22Rv1 (cell line): Measurements from ENCODE around the gene AGPAT4.

Experiments
- H3K27ac ChIP-seq: fragments of 450-650 bp; 2 replicates; pipeline ENCODE4 v1.5.1; 2017
- ZFX ChIP-seq: fragments of 450-650 bp; IDR thresholded peaks from 2 replicates; pipeline ENCODE4 v1.6.1; 2017; ENCODE audit warnings: antibody characterized with exemption, borderline replicate concordance
- TF ChIP-seq, protein P1 (sequence below): fragments of 450-650 bp; IDR thresholded peaks from 2 replicates; pipeline ENCODE4 v1.5.1; 2017; ENCODE audit warnings: mild to moderate bottlenecking

The AGPAT4 gene

DNA sequence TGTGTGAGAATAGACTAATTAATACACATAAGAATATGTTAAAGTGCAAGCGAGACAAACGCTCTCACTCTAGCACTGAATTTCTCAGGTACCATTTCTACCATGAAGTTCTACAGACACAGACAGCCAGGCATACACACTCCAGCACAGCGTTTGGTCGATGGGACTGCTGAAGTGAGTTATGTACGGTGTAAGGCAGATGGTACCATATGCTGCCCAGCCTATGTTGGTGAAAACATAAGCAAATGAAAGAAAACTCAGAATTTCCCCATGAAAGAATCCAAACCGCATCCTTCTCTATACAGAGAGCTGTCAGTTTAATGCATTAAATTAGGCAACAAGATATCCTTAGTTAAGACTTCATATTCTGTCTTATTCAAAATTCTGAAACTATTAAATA lies 34.9 kb downstream of the AGPAT4 start:
- no peak overlapping the region for H3K27ac ChIP-seq
- TF ChIP-seq, protein P1, sequence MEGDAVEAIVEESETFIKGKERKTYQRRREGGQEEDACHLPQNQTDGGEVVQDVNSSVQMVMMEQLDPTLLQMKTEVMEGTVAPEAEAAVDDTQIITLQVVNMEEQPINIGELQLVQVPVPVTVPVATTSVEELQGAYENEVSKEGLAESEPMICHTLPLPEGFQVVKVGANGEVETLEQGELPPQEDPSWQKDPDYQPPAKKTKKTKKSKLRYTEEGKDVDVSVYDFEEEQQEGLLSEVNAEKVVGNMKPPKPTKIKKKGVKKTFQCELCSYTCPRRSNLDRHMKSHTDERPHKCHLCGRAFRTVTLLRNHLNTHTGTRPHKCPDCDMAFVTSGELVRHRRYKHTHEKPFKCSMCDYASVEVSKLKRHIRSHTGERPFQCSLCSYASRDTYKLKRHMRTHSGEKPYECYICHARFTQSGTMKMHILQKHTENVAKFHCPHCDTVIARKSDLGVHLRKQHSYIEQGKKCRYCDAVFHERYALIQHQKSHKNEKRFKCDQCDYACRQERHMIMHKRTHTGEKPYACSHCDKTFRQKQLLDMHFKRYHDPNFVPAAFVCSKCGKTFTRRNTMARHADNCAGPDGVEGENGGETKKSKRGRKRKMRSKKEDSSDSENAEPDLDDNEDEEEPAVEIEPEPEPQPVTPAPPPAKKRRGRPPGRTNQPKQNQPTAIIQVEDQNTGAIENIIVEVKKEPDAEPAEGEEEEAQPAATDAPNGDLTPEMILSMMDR, result no peak
- no peak for TF ChIP-seq ZFX

DNA sequence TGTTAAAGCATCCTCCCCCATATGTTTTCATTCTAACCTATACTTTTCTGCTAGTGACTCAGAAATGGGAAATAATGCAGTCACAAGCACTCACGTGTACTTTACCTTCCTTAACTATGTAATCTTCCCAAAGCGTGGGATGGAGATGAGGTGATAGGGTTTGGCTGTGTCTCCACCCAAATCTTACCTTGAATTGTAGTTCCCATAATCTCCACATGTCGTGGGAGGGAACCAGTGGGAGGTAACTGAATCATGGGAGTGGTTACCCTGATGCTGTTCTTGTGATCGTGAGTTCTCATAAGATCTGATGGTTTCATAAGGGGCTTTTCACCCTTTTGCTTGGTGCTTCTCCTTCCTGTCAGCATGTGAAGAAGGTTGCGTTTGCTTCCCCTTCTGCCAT lies 35.4 kb downstream of the AGPAT4 start:
- TF ChIP-seq, protein P1, result no peak
- no peak for TF ChIP-seq ZFX
- H3K27ac ChIP-seq, result no peak overlapping the region

DNA sequence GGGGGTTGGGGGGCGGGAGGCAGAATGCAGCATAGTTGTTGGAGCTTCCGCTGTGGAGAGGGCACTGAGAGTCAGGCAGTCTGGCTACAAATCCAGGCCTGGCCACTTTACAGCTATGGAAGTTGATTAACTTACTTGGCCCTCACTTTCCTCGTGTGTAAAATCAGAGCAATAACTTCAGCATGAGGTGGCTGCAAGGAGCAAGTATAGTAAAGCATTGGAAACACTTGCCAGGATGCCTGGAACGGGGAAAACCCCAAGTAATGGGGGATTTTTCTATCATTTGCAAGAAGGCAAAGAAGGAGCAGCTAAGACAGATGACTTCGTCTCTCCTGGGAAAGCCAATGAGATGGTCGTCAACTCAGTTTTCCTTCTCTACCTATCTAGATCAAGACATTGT lies 35.8 kb downstream of the AGPAT4 start:
- no peak overlapping the region for H3K27ac ChIP-seq
- TF ChIP-seq, protein P1, result no peak
- TF ChIP-seq ZFX, result no peak

DNA sequence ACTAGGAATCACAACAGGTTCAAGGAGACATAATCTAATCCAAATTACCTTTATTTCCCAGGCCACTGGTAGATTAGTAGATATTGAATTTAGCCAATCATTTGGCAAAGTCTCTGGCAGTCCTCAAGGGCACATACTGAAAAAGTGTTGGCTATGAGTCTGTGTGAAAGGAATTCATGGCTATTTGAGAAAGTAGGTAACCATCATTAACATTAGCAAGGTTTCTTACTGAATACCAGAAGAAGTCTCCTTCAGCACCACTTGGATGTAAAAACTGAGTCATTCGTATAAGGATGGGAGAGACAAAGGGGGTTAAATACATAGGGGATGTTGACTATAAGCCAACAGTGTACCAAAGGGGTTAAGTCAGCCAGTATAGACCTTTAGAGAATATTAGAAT lies 36.7 kb downstream of the AGPAT4 start:
- H3K27ac ChIP-seq, result no peak overlapping the region
- TF ChIP-seq ZFX, result no peak
- TF ChIP-seq, protein P1, result no peak

DNA sequence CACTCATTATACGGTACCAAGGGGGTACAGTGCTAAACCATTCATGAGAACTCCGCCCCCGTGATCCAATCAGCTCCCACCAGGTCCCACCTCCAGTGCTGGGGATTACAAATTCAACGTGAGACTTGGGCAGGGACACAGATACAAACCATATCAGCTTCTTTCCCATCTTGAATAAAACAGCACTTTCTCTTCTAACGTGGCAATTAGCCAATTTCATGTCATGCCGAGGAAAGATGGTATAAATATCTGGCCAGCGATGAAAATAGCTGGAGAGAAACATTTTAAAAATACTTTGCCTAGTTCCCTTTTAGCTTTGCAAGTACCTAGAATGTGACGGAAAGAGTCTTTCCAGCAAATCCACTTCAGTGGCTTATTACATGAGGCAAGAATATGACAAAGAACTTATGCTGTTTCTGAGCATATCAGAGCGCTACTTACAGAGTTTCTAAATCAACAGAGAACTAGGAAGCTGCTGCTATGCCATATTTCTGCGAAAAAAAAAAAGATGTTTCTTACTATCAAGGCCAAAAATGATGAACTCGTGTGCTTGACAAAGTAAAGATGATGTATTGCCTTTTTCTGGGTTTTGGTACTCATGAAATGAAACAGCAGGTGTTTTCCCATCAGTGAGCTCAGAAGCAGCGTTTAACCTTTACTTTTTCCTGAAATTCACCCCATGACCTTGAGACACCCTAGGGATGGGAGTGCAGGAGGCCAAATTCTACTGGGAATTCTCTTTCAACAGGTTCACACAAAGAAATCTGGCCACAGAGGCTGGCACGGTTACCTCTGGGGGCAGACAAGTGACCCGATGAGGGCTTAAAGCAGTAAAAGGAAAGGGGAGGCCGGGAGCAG lies 37.9 kb downstream of the AGPAT4 start:
- H3K27ac ChIP-seq, result no peak overlapping the region
- TF ChIP-seq, protein P1, result no peak
- TF ChIP-seq ZFX, result no peak

DNA sequence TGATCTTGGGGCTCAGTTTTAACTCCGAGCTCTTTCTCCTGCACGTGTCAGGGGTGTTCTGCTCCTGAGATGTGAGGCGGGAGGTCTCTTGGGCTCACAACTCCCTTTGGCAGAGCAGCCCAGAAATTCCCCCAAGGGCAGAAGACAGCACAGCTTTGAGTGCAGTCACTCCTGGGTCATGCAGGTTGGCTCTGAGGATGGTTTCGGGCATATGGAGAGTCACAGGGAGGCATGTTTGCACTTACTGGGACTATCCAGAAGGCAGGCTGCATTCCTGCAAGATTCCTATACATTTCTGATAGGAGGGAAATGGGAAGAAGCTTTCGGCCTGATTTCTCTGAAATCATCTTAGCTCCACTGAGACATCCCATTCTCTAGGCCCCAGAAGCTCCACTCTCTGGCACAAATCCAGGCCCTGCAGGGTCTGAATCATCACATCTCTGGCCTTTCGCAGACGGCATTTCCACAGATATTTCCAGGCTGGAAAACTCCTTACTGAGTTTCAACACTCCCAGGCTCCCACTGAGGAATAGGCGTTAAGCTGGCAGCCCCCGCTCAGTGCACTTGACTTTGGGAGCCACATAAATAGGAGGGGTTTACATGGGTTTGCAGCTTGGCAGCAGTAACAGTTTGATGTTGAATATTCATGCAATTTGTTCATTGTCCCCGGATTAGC lies 39.7 kb downstream of the AGPAT4 start:
- H3K27ac ChIP-seq, result no peak overlapping the region
- TF ChIP-seq ZFX, result no peak
- TF ChIP-seq, protein P1, result no peak

DNA sequence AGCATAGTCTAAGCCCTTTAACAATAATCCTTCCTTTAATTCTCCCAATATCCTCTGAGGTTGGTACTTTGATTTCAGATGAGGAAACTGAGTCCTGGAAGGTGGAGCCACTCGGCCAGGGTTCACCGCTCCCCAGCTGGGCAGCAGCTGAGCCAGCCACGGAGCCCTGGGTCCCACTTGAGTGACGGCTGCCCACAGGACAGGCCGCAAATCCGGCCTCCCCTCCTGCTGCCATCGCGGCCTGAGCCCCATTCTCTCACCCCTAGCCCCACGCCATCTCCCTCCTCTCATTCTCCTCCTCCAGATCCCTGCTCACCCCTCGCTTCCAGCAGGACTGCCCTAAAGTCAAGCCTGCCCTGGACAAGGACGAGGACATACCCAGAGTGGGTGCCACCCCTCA lies 41.4 kb downstream of the AGPAT4 start:
- TF ChIP-seq ZFX, result no peak
- TF ChIP-seq, protein P1, result no peak
- H3K27ac ChIP-seq, result no peak overlapping the region
